Activated CD8-positive, alpha-beta memory T cell treated with anti-CD3 and anti-CD28 coated beads for 4 hours (primary cell): ENCODE data around the gene ZNF546.
"Not testable (repeated sequence)": the region's sequence is repeated elsewhere in the genome, so short reads cannot be mapped to it uniquely, and the experiment has no call there.

Source experiments
- DNase-seq, 2 donors: peaks; one replicate each; pipeline ENCODE4 v3.0.0-alpha.2; 2020; ENCODE audit warnings: low read depth in 2 of 2

The ZNF546 gene

GRCh38 chr19:39986643-39987042 lies 10.2 kb upstream of the ZNF546 start:
- DNase-seq, result no peak

GRCh38 chr19:39987167-39987566 lies 9.7 kb upstream of the ZNF546 start:
- no peak for DNase-seq

GRCh38 chr19:39987596-39987995 lies 9.3 kb upstream of the ZNF546 start:
- no peak for DNase-seq

GRCh38 chr19:39993605-39994004 lies 3.3 kb upstream of the ZNF546 start:
- no peak for DNase-seq

GRCh38 chr19:39994361-39994760 lies 2.5 kb upstream of the ZNF546 start:
- DNase-seq, result no peak

GRCh38 chr19:39995794-39996193 lies 1.1 kb upstream of the ZNF546 start:
- DNase-seq, result no peak

GRCh38 chr19:39996218-39996810 lies 546 bp upstream of the ZNF546 start:
- peak in 1 of 2 donors; percentile 17 for DNase-seq

- no peak for DNase-seq
These were observed 867 bp downstream of the ZNF546 start for GRCh38 chr19:39997638-39998216.

- DNase-seq, result no peak
These were observed 1.6 kb downstream of the ZNF546 start for GRCh38 chr19:39998501-39998900.

- no peak for DNase-seq
These were observed 8.9 kb downstream of the ZNF546 start for GRCh38 chr19:40005691-40006272.

- DNase-seq, result no peak
These were observed 9.4 kb downstream of the ZNF546 start for GRCh38 chr19:40006273-40006691.

- no peak for DNase-seq
These were observed 12.8 kb downstream of the ZNF546 start for GRCh38 chr19:40009674-40010073.

- DNase-seq, result no peak
These were observed 17.1 kb downstream of the ZNF546 start for GRCh38 chr19:40013991-40014390.

GRCh38 chr19:40023969-40024368 lies 27.1 kb downstream of the ZNF546 start:
- DNase-seq, result no peak

GRCh38 chr19:40025938-40026596 lies 29.2 kb downstream of the ZNF546 start:
- DNase-seq, result no peak

- DNase-seq, result no peak
These were observed 29.7 kb downstream of the ZNF546 start for GRCh38 chr19:40026597-40026970.

- no peak for DNase-seq
These were observed 37.2 kb downstream of the ZNF546 start for GRCh38 chr19:40033989-40034560.

- no peak for DNase-seq
These were observed 39.1 kb downstream of the ZNF546 start for GRCh38 chr19:40035996-40036395.

- not testable (repeated sequence) for DNase-seq
These were observed 41.2 kb downstream of the ZNF546 start for GRCh38 chr19:40038047-40038446.

GRCh38 chr19:40041718-40042117 lies 44.9 kb downstream of the ZNF546 start:
- DNase-seq, result not testable (repeated sequence)

- DNase-seq, result no peak
These were observed 56.6 kb downstream of the ZNF546 start for GRCh38 chr19:40053491-40053890.

- no peak for DNase-seq
These were observed 57.8 kb downstream of the ZNF546 start for GRCh38 chr19:40054632-40055031.

- no peak for DNase-seq
These were observed 58.2 kb downstream of the ZNF546 start for GRCh38 chr19:40055049-40055448.
